ENCODE results near the gene CACNA1B.
"Not testable (repeated sequence)": the region's sequence is repeated elsewhere in the genome, so short reads cannot be mapped to it uniquely, and the experiment has no call there.

Gene CACNA1B

GRCh38 chr9:137877506-137878122 is at the start of gene CACNA1B:
CACNA1B (plus strand) TSS chr9:137877782; CDS start chr9:137877934, 152 bp downstream.
- DNase-seq, result not testable (repeated sequence)

- no peak for DNase-seq
Observed at GRCh38 chr9:137827908-137828526, 49.6 kb upstream of the CACNA1B start.

GRCh38 chr9:137828527-137829259 is 48.9 kb upstream of the CACNA1B start:
- no peak for DNase-seq

- DNase-seq, result no peak
Observed at GRCh38 chr9:137829260-137829996, 48.2 kb upstream of the CACNA1B start.

- no peak for DNase-seq
Observed at GRCh38 chr9:137832191-137832700, 45.3 kb upstream of the CACNA1B start.

GRCh38 chr9:137832830-137833590 is 44.6 kb upstream of the CACNA1B start:
- no peak for DNase-seq

GRCh38 chr9:137833721-137834613 is 43.6 kb upstream of the CACNA1B start:
- DNase-seq, result no peak

- DNase-seq, result no peak
Observed at GRCh38 chr9:137834846-137835546, 42.6 kb upstream of the CACNA1B start.

GRCh38 chr9:137836151-137836830 is 41.3 kb upstream of the CACNA1B start:
- no peak for DNase-seq

- DNase-seq, result no peak
Observed at GRCh38 chr9:137836831-137837241, 40.7 kb upstream of the CACNA1B start.

- DNase-seq, result no peak
Observed at GRCh38 chr9:137837345-137838278, 40.0 kb upstream of the CACNA1B start.

- no peak for DNase-seq
Observed at GRCh38 chr9:137838576-137838975, 39.0 kb upstream of the CACNA1B start.

- no peak for DNase-seq
Observed at GRCh38 chr9:137843355-137843754, 34.2 kb upstream of the CACNA1B start.

GRCh38 chr9:137851516-137852267 is 25.9 kb upstream of the CACNA1B start:
- DNase-seq, result no peak

GRCh38 chr9:137853392-137853995 is 24.1 kb upstream of the CACNA1B start:
- no peak for DNase-seq

GRCh38 chr9:137860361-137860760 is 17.2 kb upstream of the CACNA1B start:
- DNase-seq, result no peak

GRCh38 chr9:137865581-137866145 is 11.9 kb upstream of the CACNA1B start:
- DNase-seq, result no peak
